ENCODE measurements around the gene CLRN1.

The CLRN1 gene

DNA sequence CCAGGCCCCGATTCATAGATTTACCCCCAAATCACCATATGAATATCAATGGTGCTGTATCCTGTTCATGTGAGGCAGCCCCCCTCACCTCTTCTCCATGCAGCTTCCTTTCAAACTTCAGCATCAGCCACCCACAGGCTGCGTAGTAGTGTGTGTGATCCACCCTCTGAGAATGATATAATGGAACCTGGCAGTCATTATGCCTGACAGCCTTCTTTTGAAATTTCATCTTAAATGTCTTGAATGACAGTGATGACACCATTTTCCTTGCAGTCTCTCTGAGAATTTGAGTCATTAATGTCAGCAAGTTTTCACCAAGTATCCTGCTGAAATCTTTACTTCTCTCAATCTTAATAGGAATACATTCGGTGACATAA lies 3.5 kb upstream of the CLRN1 start:
- DNase-seq (ENCODE audit: low read depth): no peak

DNA sequence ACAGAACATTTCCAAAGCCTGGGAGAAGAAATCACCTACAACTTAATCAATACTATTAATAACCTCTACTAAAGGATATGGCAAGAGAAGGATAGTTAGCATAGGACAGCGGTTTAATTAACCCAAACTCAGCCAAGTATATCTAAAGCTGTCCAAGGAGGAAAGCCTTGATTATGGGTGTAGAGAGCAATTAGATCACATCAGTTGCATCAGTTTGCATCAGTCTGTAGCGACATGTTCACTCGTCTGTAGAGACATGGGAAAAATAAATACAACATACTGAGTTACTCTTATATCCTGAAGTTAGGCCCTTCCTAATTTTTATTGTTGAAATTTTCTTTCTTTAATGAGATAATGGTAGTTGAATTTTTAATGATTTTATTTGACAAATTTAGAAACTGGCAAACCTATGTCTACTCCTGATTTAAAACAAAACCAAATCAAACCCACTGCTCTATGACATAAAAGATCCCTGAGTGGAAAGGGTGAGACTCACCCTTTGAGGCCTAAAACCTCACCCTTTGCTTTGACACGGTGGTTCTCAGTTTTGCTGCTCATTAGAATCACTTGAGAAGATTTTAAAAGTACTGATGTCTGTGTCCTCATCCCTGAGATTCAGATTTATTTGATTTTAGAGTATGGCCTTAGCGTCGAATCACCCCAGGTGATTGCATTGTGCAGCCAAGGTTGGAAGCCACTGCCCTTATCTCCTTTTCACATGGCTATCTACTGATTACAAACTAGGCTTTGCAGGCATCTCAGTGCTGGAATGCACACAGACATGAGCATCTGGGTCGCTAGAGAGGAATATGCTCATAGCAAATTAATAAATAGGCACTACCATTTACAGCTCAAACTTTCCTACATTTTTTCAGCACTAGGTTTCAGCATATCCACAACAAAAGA lies 2.8 kb upstream of the CLRN1 start:
- no peak for DNase-seq (ENCODE audit: low read depth)

DNA sequence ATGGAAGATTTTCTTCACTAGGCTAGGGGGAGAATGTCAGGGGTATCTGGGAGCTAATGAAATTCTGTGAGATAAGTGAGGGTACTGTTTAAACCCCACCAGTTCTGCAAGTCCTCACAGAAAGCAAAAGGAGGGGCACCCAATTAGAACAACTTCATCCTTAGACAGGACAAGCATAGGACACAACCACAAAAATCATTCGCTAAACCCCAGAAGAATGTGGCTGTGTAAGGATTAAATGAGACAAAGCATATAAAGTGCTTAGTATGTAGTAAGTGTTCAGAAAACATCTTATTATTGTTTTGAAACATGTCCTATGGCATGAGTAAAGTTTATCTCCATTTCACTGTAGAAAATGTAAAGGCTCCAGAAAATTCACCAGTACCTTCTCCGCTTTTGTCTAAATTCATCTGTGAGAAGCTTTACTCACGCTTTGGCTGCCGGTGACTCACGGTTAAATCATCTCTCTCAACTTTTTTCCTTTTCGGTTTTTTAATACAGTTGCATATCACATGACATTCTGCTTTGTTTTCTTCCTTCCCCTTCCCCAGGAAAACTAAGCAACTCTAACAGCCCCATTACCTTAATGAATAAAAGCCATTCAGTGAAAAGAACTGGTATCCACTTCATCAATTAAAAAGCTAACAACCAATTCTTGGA lies 1.7 kb downstream of the CLRN1 start:
- DNase-seq (ENCODE audit: low read depth): no peak

DNA sequence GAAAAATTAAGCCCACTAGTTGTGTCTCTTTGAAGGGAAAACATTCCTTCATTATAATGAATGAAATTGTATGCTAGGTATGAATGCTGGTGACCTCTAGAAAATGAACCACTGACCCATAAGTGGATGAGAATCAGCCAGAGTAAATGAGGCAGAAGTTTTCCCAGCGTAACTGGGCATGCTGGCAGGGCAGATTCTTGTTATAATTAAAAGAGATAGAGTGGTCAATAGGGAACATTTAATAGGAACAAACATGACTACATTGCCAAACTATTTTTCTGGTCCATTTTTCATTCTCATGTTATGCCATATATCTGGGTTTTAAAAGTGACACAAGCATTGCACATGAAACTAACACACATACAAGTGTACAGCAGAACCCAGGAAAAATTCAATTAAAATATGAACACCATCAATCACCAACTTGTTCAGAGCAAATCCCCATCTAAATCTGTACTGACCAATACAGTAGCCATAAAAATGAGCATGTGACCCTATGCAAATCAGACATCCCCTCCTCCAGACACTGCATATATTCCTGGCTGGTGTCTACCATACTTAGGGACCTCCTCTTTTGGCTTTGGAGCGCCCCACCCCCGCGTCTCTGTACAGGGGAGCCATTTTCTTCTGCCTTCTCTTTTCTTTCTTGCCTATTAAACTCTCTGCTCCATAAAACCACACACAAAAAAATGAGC lies 4.0 kb downstream of the CLRN1 start:
- DNase-seq (ENCODE audit: low read depth): no peak

DNA sequence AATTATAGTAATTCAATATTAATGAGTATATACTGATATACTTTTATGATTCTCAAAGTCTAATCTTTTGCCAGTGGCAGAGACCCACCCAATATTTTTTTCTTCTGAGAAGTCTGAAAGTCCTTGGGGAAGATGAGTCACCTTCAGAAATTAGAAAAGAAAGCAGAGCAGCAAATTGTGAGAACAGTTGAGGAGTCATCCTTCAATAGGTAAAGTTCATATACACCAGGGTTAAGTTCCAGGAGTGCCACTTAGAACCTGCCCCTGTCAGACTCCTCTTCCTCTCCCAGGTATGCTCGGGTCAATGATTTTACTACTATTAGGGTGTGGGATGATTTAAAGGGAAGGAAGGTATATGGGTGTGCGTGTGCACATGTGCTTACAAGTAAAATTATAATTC lies 7.1 kb downstream of the CLRN1 start:
- no peak for DNase-seq (ENCODE audit: low read depth)

DNA sequence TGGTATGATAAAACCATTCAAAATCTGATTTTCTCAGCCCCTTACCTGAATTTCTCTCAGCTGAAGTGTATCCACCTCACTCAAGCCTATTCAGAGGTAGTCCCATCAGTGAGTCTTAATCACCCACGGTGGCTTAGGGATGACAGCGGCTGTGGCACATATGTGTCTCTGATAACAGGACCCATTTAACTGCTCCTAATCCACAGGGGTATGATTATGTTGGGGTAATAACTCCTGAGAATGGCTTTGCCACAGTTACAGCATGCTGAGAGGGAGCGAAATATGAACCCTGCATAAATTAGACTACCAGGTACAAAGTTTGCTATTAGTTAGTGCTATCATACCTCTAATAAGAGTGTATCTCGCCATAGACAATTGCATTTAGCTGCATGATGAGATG lies 10.6 kb downstream of the CLRN1 start:
- DNase-seq (ENCODE audit: low read depth): no peak

DNA sequence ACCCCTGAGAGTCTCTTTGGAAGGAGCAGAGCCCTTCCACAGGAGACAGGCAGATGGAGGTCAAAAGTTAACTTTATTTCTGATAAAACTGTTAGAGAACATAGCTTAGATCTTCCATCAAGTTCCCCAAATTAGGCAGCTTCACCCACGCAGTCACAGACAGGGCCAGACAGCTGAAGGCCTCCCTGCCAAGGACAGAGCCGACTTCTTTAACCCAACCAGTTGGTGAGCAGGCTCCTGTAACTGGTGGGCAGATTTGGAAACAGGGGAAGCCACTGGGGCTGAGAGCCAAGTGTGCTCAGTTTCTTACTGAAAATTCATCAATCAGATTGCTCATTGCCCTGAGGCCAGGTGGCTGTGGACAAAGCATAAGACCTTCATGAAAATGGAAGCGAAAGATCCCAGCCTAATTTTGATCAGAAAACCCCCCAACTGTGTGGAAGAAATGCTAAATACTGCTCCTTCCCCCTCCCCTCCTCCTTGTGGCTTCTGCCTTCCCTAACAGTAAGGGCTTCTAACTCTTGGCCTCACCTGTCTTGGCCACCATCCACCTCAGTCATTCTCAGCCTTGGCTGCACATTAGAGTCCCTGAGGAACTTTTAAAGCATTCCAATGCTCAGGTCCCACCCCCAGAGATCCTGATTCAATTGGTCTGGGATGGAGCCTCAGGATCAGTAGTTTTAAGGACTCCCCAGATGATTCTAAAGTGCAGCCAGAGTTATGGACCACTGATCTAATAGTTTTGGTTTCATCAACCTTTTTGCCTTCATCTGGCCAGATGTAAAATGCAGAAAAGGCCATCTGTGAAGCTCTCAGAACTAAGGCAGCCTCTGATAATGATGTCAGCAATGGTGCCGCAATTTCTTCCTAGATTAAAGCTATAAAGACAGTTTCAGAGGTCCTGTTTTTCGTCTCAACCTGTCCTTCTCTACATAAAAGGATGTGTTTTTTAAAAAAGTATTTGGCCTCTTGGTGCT lies 11.5 kb downstream of the CLRN1 start:
- no peak for DNase-seq (ENCODE audit: low read depth)

DNA sequence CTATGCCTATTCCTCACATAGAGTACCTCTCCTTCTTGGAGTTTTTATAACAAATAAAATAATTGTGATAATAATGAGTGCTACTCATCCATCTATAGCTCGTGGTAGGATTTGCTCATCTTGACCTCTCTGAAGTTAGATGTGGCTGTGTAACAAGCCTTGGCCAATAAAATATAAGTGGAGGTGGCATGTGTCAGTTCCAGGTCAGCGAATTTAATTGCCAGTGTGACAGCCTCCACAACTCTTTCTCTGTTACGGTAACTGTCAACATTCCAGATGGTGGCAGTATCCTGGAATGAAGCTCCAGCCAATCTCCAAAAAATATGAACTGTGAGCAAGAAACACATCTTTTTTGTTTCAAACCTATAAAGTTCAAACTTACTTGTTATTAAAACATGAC lies 13.8 kb downstream of the CLRN1 start:
- DNase-seq (ENCODE audit: low read depth): no peak

DNA sequence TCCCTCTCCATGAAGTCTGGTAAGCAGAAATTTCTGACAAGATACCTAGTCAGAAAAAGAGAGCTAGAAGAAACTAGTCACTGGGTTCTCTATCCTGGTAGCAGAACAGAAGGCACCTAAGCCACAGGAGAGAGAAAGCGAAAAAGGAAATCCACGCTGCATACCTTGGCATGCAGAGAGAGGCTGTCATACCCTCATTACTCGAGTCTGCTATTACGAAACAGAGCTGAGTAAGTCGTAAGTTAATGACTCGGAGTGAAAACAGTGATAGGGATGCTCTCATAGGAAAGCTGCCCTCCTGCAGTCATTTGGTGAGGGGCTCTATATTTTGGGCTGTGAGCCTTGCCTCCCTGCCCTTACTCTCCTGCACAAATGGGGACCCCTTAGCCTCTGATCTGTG lies 16.2 kb downstream of the CLRN1 start:
- DNase-seq (ENCODE audit: low read depth): no peak

DNA sequence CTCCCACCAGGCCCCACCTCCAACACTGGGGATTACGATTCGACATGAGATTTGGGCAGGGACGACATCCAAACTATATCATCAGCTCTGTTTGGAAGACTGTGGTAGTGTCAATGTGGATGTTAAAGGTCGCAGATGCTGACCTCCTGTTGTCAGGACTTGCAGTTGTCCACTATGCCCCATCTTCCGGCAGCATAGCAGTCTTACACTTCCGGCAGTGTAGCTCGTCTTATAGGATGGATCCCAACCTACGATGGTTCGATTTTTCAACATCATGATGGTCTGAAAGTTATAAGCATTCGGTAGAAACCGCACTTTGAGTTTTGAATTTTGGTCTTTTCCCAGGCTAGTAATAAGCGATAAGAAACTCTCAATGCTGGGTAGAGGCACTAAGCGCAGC lies 20.6 kb downstream of the CLRN1 start:
- no peak for DNase-seq (ENCODE audit: low read depth)

DNA sequence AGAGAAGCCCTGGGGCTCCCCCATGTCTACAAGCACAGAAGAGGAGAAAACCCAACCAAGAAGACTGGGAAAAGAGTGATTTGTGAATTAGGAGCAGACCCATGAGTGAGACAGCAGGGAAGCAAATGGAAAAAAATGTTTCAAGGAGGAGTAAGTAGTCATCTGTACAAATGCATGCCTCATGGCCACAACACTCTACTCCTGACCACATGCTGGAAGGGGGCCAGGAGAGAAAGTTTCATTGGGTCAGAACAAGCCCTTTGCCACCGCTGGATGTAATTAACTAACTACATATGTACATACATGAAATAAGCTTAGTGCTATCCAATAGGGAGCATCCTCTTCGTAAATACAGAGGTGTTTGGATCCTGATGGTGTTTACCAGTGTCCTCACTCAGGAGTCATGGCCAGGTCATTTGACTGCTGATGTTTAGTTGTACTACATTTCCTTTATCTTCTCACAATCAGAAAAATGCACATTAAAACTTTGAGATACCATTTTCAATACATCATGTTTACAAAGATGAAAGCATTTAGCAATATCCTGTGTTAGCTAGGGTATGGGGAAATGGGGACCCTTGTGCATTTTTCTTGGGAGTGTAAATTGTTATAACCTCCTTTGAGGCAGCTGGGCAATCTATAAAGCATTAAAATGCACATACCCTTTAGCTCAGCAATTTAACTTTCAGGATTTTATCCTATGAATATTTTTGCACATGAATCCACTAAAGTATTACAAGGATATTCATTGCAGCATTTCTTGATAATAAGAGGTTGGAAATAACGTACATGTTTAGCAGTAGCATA lies 27.1 kb downstream of the CLRN1 start:
- DNase-seq (ENCODE audit: low read depth): no peak

DNA sequence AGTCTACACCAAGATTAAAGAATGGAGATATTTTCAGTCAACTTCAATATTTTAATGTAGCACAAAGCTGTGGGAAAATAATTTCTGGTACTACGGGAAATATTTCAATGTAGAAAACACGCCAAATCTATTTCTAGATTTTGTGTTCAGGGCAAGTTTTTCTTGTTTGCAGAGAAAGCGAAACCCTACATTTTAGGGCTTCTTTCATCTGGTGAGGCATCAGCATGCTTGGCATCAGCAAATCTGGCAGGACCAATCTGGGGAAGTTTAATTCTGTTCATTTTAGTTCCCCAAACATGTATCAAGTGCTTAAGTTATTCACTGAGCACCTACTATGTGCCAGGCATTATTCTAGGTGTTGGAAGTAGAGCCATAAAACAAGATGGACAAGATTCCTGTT lies 30.3 kb downstream of the CLRN1 start:
- no peak for DNase-seq (ENCODE audit: low read depth)

DNA sequence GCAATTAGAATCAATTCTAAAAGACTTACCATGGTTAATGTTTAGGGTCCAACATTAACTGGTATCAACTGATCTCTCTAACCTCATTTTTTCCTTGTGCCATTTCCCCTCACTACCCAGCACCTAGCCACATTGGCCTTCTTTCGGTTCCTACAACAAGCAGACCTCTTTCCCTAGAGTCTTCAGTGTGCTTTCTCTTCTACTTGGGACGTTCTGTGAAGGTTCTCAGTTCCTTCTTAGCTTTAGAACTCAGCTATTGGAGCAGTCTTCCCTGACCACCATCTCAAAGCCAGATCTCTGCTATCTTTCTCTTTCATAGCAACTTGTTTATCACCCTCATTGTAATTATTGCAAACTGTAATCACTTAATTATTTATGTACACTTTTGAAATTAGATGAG lies 35.8 kb downstream of the CLRN1 start:
- DNase-seq (ENCODE audit: low read depth): no peak

DNA sequence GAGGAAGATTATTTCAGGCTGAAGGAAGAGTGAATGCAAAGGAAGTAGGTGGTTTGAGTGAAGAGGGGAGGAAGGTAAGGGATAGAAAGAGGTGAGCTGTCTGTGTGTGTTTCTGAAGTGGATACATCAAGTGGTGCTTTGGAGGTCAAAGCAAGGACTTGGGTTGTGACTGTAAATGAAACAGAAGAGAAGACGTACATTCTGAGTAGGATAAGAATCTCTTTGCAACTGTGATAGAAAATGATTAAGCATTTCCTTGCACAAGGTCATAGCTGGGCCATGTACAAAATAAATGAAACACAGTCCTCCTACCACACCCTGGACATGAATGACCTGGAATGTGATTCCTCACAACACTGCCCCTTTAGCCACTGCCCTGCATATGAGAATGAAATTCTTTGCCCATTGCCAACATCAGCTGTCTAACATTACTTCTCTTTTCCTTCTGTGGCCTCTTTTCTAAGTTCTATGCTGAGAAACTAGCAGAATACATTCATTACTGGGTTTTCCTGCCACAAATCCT lies 39.0 kb downstream of the CLRN1 start:
- no peak for DNase-seq (ENCODE audit: low read depth)

DNA sequence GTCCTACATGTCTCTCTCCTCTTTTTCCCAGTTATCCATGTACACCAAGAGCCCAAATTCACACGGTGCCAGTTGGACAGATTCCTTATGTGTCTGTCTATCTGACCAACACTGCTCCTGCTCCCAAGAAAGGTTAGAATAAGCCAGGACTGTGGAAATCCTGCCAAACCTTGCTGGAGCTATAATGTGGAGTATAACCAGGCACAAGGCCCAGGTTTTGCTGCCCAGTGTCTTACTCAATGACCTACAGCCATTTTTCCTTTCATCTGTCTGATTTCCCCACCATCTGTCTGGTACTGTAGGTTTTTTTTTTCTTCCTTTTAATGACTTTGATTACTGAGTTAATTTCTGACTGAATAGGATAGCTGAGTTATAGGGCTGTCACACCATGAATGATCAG lies 40.8 kb downstream of the CLRN1 start:
- DNase-seq (ENCODE audit: low read depth): no peak

DNA sequence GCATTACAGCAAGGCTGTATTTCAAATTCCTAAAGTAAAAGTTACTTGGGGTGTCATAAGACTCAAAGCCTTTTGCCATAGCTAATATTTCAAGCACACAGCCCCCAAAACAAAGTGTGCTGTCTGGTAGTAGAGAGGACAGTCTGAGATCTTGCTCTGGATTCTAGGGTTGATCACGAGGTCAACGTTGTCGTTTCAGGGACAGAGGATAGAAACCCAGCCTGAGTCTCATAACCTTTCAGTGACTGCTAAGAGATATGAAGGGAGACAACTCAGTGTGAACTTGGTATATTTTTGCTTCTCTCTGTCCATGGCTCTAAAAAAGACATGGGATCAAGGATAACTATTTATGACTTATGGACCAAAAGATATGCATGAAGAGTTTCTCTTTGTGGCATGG lies 41.7 kb downstream of the CLRN1 start:
- DNase-seq (ENCODE audit: low read depth): no peak

DNA sequence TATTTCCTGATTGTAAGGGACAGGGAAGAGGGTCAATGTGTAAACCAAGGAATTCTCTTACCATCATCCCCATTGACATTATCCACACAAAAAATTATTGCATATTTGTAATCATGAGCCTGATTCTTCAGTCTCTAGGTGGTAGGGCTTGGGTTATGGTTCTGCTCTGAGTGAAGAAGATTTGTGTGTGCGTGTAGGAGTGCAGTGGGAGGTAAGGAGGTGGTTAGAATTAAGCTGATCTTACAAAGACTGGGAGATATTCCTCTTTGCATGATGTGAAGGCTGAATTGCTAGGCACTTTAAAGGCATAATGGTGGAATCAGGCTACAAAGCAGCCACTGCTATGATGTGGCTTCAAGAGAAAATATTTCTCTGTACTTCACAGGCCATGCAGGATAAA lies 44.3 kb downstream of the CLRN1 start:
- no peak for DNase-seq (ENCODE audit: low read depth)

DNA sequence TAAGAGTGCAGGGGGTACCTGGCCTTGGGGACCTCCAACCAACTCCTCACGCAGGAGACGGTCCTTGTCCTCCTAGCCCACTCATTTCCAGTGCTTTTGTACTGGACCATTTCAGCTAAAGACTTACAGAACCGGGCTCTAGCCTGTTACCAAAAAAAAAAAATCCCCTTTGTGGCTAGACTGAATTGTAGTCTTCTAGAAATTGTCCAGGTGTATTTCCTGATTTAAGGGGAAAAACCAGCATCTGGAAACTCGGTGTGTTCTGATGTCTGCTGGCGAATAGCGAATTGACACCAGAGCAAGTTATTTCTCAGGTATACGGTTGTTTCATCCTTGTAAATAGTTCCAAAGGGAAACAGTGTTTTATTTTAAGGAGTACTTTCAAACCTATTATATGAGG lies 46.2 kb downstream of the CLRN1 start:
- DNase-seq (ENCODE audit: low read depth): no peak

DNA sequence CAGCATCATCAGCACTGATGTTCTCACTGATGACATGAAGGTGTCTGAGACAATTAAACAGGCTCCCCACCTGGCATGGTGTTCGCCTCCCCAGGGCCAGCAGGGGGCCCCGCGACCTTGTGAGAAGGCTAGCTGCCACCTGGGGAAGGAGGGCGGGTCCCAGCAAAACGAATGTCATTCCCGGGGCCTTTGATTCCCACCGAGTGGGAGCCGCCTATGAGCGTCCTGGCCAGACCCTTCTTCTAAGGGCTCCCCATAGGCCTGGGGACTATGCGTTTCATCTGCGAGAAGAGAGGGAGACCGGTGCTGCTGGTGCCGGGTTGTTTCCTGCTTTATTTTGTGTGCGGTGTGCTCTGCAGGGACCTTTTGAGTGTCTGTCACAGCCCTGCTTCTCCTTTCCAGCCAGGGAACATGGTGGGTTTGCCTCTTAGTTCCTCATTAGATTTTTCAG lies 46.8 kb downstream of the CLRN1 start:
- DNase-seq (ENCODE audit: low read depth): peak; percentile 21

DNA sequence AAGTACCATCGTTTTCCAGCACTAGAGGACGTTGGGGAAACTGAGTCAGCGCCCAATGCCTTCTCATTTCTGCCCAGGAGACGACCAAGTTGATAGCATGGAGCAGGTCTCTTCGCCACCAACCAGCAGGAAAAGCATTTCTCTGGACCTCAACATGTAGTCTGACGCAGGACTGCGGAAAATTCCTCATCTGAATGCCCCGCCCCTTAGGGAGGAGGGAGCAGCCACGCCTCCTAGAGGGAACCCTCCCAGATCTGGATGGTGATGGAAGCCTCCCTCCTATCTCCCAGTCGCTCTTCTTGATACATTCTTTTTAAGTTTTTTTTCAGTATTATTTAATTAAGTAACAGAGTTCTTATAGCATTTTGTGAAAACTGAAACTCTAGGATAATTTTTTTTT lies 49.9 kb downstream of the CLRN1 start:
- DNase-seq (ENCODE audit: low read depth): no peak

DNA sequence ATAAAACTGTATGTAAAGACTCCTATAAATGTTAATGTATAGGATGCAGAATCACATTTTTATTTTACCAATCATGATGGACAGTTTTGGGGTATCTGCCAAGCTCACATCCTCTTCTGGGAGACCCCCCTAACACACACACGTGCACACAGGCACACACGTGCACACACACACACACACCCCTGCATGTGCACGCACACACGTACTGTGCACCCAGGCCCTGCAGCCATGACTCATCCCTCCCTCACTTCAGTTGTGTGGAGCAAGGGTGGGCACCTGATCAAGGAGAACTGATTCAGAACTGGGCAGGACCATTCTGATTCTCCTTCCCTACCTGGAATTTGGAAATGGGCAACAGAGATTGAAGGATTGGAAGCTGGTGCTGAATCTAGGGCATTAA lies 51.3 kb downstream of the CLRN1 start:
- no peak for DNase-seq (ENCODE audit: low read depth)

All from stimulated activated CD8-positive, alpha-beta memory T cell treated with anti-CD3 and anti-CD28 coated beads, Interleukin-15, amount 100 ng/mL, for 1 hour (primary cell).